ENCODE results near the gene INTS2.
"Not testable (repeated sequence)": the region's sequence is repeated elsewhere in the genome, so short reads cannot be mapped to it uniquely, and the experiment has no call there.

INTS2 gene

DNA sequence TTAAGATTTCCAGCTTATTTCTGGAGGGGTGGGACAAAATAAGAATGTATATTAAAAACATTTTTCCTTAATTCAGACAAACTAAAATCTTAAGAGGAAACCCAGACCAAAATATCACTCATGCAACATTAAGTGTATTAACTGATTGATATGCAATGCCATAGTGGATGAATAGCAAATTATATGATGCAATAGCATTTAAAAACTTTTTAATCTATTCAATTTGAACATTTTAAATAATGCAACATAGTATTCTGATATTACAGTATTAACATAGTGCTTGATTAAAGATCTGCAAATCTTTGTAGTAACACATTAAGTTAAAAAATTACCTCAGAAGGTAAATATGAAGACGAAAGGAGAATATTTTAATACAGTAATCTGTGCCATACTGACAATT lies 15.3 kb upstream of the INTS2 start:
- Histone ChIP-seq H3K36me3 (ENCODE audit: control insufficient read depth in 2 of 2, insufficient read depth in 2 of 2, low read length in 2 of 2) (peaks cover 28 to 31% of the 10 kb centered on the region in 2 donors), H3K4me1 (ENCODE audit: control insufficient read depth in 2 of 2, insufficient read depth in 2 of 2, low read length in 2 of 2) (no peaks in the 10 kb centered on the region), H3K4me3 (ENCODE audit: low read length in 2 of 2) (no peak overlapping the region), H3K9ac (ENCODE audit: low read depth in 1 of 2, low read length in 2 of 2) (no peak overlapping the region), H3K9me3 (ENCODE audit: control insufficient read depth in 2 of 2, low read length in 2 of 2) (no peaks in the 10 kb centered on the region), H3K27me3 (ENCODE audit: control insufficient read depth in 2 of 2, insufficient read depth in 2 of 2, low read length in 2 of 2) (no peaks in the 10 kb centered on the region), H3K27ac (ENCODE audit: low read depth in 2 of 2, low read length in 2 of 2) (no peak overlapping the region)

DNA sequence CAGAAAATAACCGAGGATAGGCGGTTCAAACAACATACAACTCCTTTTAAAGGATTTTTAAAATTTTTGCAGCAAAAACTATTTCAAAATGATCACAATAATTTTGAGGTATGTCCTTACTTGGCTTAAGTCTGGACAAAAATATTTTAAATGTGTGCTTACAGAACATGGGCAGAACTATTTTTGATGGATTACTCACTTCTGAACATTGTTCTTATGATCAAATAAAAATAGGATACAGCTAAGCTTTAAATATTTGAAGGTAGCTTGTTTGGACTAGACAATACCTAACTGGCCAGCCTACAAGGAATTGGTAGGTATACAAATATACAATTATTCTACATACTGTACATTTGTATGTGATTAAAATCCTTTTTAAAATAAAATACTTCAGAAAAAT lies 14.3 kb upstream of the INTS2 start:
- Histone ChIP-seq H3K27ac (ENCODE audit: low read depth in 2 of 2, low read length in 2 of 2) (no peak overlapping the region), H3K27me3 (ENCODE audit: control insufficient read depth in 2 of 2, insufficient read depth in 2 of 2, low read length in 2 of 2) (no peaks in the 10 kb centered on the region), H3K9me3 (ENCODE audit: control insufficient read depth in 2 of 2, low read length in 2 of 2) (no peaks in the 10 kb centered on the region), H3K9ac (ENCODE audit: low read depth in 1 of 2, low read length in 2 of 2) (no peak overlapping the region), H3K36me3 (ENCODE audit: control insufficient read depth in 2 of 2, insufficient read depth in 2 of 2, low read length in 2 of 2) (peaks cover 25% of the 10 kb centered on the region in 2 donors), H3K4me3 (ENCODE audit: low read length in 2 of 2) (no peak overlapping the region), H3K4me1 (ENCODE audit: control insufficient read depth in 2 of 2, insufficient read depth in 2 of 2, low read length in 2 of 2) (no peaks in the 10 kb centered on the region)

DNA sequence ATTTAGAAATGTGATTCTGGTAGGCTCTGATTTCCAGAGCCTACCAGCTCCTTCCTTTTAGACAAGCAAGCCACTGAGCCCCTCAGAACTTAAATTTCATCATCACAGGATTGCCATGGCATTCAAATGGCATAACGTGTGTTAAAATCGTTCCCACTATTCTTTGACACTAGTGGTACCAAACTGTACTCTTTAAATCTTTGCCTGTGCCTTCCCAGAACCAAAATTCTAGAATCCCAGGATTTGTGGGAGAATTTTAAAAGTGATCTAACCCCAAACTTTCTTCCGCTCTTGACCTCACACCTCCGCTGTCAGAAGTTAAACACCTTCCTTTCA lies 287 bp upstream of the INTS2 start:
- peaks cover 9 to 13% of the 10 kb centered on the region in 2 donors for H3K4me1 ChIP-seq (ENCODE audit: control insufficient read depth in 2 of 2, insufficient read depth in 2 of 2, low read length in 2 of 2)
- peak overlapping the region; percentile 50 to 86 for H3K27ac ChIP-seq (ENCODE audit: low read depth in 2 of 2, low read length in 2 of 2)
- peak overlapping the region; percentile 85 to 91 for H3K9ac ChIP-seq (ENCODE audit: low read depth in 1 of 2, low read length in 2 of 2)
- peak overlapping the region; percentile 78 to 98 for H3K4me3 ChIP-seq (ENCODE audit: low read length in 2 of 2)
- H3K27me3 ChIP-seq (ENCODE audit: control insufficient read depth in 2 of 2, insufficient read depth in 2 of 2, low read length in 2 of 2): no peaks in the 10 kb centered on the region
- H3K9me3 ChIP-seq (ENCODE audit: control insufficient read depth in 2 of 2, low read length in 2 of 2): no peaks in the 10 kb centered on the region
- H3K36me3 ChIP-seq (ENCODE audit: control insufficient read depth in 2 of 2, insufficient read depth in 2 of 2, low read length in 2 of 2): peaks cover 3 to 10% of the 10 kb centered on the region in 2 donors

DNA sequence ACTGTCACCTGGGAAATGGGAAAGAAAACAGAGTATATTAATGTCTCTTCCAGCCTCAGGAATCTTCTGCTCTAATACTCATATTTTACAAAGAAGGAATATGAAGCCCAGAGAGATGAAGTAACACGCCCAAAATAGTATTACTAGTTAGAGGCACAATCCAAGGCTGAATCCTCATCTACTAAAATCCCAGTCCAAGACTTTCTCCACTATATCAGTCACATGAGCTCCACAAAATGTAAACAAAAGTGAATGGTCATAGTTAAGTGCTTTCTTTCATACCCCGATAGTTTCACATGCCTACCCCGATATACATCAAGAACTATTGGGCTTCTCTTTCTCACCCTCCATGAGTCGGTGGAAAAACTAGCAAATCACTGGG lies 965 bp downstream of the INTS2 start:
- Histone ChIP-seq H3K9me3 (ENCODE audit: control insufficient read depth in 2 of 2, low read length in 2 of 2) (no peaks in the 10 kb centered on the region), H3K9ac (ENCODE audit: low read depth in 1 of 2, low read length in 2 of 2) (peak overlapping the region; percentile 85 to 91), H3K4me3 (ENCODE audit: low read length in 2 of 2) (peak overlapping the region; percentile 78 to 98), H3K4me1 (ENCODE audit: control insufficient read depth in 2 of 2, insufficient read depth in 2 of 2, low read length in 2 of 2) (peaks cover 9 to 13% of the 10 kb centered on the region in 2 donors), H3K27ac (ENCODE audit: low read depth in 2 of 2, low read length in 2 of 2) (peak overlapping the region; percentile 81 to 86), H3K36me3 (ENCODE audit: control insufficient read depth in 2 of 2, insufficient read depth in 2 of 2, low read length in 2 of 2) (peaks cover 5 to 10% of the 10 kb centered on the region in 2 donors), H3K27me3 (ENCODE audit: control insufficient read depth in 2 of 2, insufficient read depth in 2 of 2, low read length in 2 of 2) (no peaks in the 10 kb centered on the region)

DNA sequence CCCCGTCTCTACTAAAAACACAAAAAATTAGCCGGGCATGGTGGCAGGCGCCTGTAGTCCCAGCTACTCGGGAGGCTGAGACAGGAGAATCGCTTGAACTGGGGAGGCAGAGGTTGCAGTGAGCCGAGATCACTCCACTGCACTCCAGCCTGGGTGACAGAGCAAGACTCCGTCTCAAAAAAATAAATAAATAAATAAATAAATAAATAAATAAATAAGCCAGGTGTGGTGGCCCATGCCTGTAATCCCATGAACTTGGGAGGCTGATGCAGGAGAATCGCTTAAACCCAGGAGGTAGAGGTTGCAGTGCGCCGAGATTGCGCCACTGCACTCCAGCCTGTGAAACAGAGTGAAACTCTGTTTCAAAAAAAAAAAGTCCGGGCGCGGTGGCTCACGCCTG lies 12.6 kb downstream of the INTS2 start:
- H3K36me3 ChIP-seq (ENCODE audit: control insufficient read depth in 2 of 2, insufficient read depth in 2 of 2, low read length in 2 of 2): peaks cover 11 to 27% of the 10 kb centered on the region in 2 donors
- not testable (repeated sequence) for H3K27me3 ChIP-seq (ENCODE audit: control insufficient read depth in 2 of 2, insufficient read depth in 2 of 2, low read length in 2 of 2); H3K4me3 ChIP-seq (ENCODE audit: low read length in 2 of 2); H3K27ac ChIP-seq (ENCODE audit: low read depth in 2 of 2, low read length in 2 of 2); H3K9me3 ChIP-seq (ENCODE audit: control insufficient read depth in 2 of 2, low read length in 2 of 2); H3K4me1 ChIP-seq (ENCODE audit: control insufficient read depth in 2 of 2, insufficient read depth in 2 of 2, low read length in 2 of 2); H3K9ac ChIP-seq (ENCODE audit: low read depth in 1 of 2, low read length in 2 of 2)

DNA sequence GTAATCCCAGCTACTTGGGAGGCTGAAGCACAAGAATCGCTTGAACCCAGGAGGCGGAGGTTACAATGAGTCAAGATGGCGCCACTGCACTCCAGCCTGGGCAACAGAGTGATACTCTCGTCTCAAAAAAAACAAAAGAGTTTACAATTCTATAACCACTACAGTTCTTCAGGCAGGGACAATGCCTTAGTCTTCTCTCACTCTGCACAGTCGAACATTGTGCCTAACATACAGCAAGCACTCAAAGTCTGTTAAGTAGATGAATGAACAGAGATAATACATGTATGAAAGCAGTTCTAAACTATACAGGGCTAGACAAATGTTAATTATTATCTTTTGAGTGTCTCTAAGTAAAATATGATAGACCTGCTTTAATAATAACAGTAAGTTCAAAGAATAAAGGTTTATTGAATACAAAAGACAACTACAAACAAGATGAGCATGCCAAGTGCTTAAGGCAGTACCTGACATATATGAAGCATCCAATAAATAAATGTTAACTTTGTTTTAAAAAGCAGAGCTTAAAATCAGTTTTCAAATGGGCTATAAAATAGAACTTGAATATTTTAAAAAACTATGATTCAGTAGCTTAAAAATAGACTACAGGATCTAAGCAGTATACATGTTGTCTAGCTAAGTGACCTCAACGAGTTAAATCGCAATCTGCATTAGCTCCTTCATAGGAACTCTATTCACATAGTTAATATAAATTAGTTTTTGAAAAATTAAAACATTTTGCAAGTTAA lies 19.3 kb downstream of the INTS2 start:
- Histone ChIP-seq H3K9me3 (ENCODE audit: control insufficient read depth in 2 of 2, low read length in 2 of 2) (no peaks in the 10 kb centered on the region), H3K4me3 (ENCODE audit: low read length in 2 of 2) (no peak overlapping the region), H3K27ac (ENCODE audit: low read depth in 2 of 2, low read length in 2 of 2) (no peak overlapping the region), H3K27me3 (ENCODE audit: control insufficient read depth in 2 of 2, insufficient read depth in 2 of 2, low read length in 2 of 2) (no peaks in the 10 kb centered on the region), H3K4me1 (ENCODE audit: control insufficient read depth in 2 of 2, insufficient read depth in 2 of 2, low read length in 2 of 2) (no peaks in the 10 kb centered on the region), H3K36me3 (ENCODE audit: control insufficient read depth in 2 of 2, insufficient read depth in 2 of 2, low read length in 2 of 2) (peaks cover 24 to 39% of the 10 kb centered on the region in 2 donors), H3K9ac (ENCODE audit: low read depth in 1 of 2, low read length in 2 of 2) (no peak overlapping the region)

DNA sequence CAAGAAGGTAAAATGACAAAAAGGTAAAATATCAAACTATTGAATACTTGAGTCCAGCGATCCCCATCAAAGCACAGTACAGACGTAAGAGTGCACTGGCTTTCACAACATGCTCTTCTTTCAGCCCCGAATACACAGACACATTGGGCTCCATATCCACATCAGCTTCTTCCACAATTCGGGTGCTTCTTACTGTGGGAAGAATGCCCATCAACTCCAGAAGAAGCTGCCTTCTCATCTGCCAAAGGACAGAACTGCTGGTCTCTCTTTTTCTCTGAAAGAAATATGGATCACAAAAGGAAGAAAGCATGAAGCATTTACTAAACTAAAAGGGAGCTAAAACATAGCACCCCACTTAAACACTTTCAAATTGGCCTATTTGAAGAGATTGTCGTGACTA lies 20.4 kb downstream of the INTS2 start:
- Histone ChIP-seq H3K9ac (ENCODE audit: low read depth in 1 of 2, low read length in 2 of 2) (no peak overlapping the region), H3K27ac (ENCODE audit: low read depth in 2 of 2, low read length in 2 of 2) (no peak overlapping the region), H3K4me1 (ENCODE audit: control insufficient read depth in 2 of 2, insufficient read depth in 2 of 2, low read length in 2 of 2) (no peaks in the 10 kb centered on the region), H3K36me3 (ENCODE audit: control insufficient read depth in 2 of 2, insufficient read depth in 2 of 2, low read length in 2 of 2) (peaks cover 24 to 39% of the 10 kb centered on the region in 2 donors), H3K27me3 (ENCODE audit: control insufficient read depth in 2 of 2, insufficient read depth in 2 of 2, low read length in 2 of 2) (no peaks in the 10 kb centered on the region), H3K9me3 (ENCODE audit: control insufficient read depth in 2 of 2, low read length in 2 of 2) (no peaks in the 10 kb centered on the region), H3K4me3 (ENCODE audit: low read length in 2 of 2) (no peak overlapping the region)

DNA sequence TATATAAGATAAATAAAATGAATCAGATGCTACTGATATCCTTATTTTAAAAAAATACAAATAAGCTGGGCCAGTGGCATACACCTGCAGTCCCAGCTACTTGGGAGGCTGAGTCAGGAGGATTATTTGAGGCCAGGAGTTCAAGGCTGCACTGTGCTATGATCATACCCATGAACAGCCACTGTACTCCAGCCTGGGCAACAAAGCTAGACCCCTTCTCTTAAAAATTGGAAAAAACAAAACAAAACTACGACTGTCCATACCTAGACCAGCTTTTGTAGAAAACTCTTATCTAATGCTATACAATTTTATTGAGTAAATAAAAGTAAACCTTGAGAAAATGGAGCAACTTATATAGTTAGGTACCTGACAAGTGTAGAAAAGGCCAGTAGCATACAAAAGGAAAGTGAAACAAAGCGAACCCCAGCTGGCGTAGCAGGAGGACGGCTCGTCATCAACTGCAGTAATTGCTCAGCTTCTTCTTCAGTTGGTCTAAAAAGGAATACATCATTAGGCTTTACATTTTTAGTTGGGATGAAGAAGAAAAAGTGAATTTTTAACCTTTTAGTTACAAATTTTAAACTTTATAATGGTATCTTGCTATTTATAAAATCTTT lies 23.6 kb downstream of the INTS2 start:
- Histone ChIP-seq H3K9ac (ENCODE audit: low read depth in 1 of 2, low read length in 2 of 2) (no peak overlapping the region), H3K27ac (ENCODE audit: low read depth in 2 of 2, low read length in 2 of 2) (no peak overlapping the region), H3K4me3 (ENCODE audit: low read length in 2 of 2) (no peak overlapping the region), H3K9me3 (ENCODE audit: control insufficient read depth in 2 of 2, low read length in 2 of 2) (no peaks in the 10 kb centered on the region), H3K4me1 (ENCODE audit: control insufficient read depth in 2 of 2, insufficient read depth in 2 of 2, low read length in 2 of 2) (no peaks in the 10 kb centered on the region), H3K36me3 (ENCODE audit: control insufficient read depth in 2 of 2, insufficient read depth in 2 of 2, low read length in 2 of 2) (peaks cover 16 to 27% of the 10 kb centered on the region in 2 donors), H3K27me3 (ENCODE audit: control insufficient read depth in 2 of 2, insufficient read depth in 2 of 2, low read length in 2 of 2) (no peaks in the 10 kb centered on the region)

DNA sequence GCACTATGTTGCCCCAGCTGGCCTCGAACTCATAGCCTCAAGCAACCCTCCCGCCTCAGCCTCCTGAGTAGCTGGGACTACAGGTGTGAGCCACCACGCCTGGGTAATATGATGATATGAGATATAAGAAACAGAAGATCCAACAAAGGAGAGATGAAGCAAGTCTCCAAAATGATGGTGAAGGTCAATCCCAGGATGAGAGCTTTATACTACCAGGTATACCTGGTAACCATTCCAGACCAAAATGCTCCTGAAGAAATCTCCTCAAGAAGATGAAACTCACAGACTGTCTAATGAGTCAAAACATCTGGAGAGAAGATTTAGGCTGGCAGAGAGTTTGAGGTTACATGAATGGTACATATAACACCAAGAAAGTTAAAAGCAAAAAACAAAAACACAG lies 24.5 kb downstream of the INTS2 start:
- H3K9me3 ChIP-seq (ENCODE audit: control insufficient read depth in 2 of 2, low read length in 2 of 2): no peaks in the 10 kb centered on the region
- H3K27ac ChIP-seq (ENCODE audit: low read depth in 2 of 2, low read length in 2 of 2): no peak overlapping the region
- no peak overlapping the region for H3K9ac ChIP-seq (ENCODE audit: low read depth in 1 of 2, low read length in 2 of 2)
- H3K36me3 ChIP-seq (ENCODE audit: control insufficient read depth in 2 of 2, insufficient read depth in 2 of 2, low read length in 2 of 2): peaks cover 16 to 24% of the 10 kb centered on the region in 2 donors
- H3K4me1 ChIP-seq (ENCODE audit: control insufficient read depth in 2 of 2, insufficient read depth in 2 of 2, low read length in 2 of 2): no peaks in the 10 kb centered on the region
- H3K4me3 ChIP-seq (ENCODE audit: low read length in 2 of 2): no peak overlapping the region
- no peaks in the 10 kb centered on the region for H3K27me3 ChIP-seq (ENCODE audit: control insufficient read depth in 2 of 2, insufficient read depth in 2 of 2, low read length in 2 of 2)

DNA sequence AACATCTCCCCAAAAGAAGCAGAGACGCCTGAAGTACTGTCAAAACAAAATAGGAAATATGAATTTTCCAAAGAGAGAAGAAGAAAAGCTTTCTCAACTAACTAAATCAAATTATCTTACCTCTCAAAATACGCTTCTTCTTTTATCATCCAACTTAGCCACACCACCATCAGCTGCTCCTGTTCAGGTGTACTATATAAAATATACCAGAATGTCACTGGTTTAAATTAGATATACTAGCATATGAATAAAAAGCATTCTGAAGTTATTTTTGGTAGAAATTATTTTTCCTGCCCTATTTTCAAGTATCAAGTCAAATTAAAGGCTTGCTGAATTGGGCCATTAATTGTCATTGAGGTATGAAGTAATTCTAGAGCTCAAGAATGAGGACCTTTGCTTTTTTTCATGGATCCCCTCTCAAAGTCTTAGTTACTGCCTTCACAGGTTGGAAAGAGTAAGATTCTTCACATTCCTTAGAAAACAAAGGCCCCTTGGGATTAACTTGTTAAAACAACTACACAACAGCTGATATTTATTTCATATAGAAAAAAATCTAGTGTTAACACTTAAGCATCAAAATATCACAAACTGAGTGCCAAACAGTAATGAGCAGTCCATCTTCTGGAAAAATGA lies 30.1 kb downstream of the INTS2 start:
- Histone ChIP-seq H3K27ac (ENCODE audit: low read depth in 2 of 2, low read length in 2 of 2) (no peak overlapping the region), H3K9me3 (ENCODE audit: control insufficient read depth in 2 of 2, low read length in 2 of 2) (no peaks in the 10 kb centered on the region), H3K9ac (ENCODE audit: low read depth in 1 of 2, low read length in 2 of 2) (no peak overlapping the region), H3K4me3 (ENCODE audit: low read length in 2 of 2) (no peak overlapping the region), H3K36me3 (ENCODE audit: control insufficient read depth in 2 of 2, insufficient read depth in 2 of 2, low read length in 2 of 2) (peaks cover 13% of the 10 kb centered on the region in 2 donors), H3K4me1 (ENCODE audit: control insufficient read depth in 2 of 2, insufficient read depth in 2 of 2, low read length in 2 of 2) (no peaks in the 10 kb centered on the region), H3K27me3 (ENCODE audit: control insufficient read depth in 2 of 2, insufficient read depth in 2 of 2, low read length in 2 of 2) (no peaks in the 10 kb centered on the region)

Measured in mucosa of rectum (tissue), 2 donors.